Endothelial cell of umbilical vein (primary cell): ENCODE results near the gene KCNC4. TPM values are rescaled to one million over a fixed set of nuclear protein-coding genes. Genes with fewer than 3 reads are reported as not detected.

ENCODE experiments used
- BruUV-seq: library from RNA; stranded (reverse); fragments of 400-500 nt; replicated peaks from 2 replicates; lab custom pipeline; 2021; lab: Mats Ljungman, UMichigan
- CTCF ChIA-PET: fragments of 300-600, 350-600 bp; sonication (Branson Sonifier 250); formaldehyde crosslinking; loops from one replicate; lab custom pipeline; 2021; ENCODE audit warnings: antibody characterized with exemption, inconsistent platforms; lab: Charles Lee
- POLR2A ChIA-PET: fragments of 300-600, 350-600 bp; sonication (Branson Sonifier 250); formaldehyde crosslinking; loops from one replicate; lab custom pipeline; 2021; ENCODE audit warnings: antibody characterized with exemption, inconsistent platforms; lab: Charles Lee
- DNase-seq: peaks from one replicate; pipeline ENCODE4 v3.0.0-alpha.2; 2011; ENCODE audit warnings: low read depth, low spot score
- FAIRE-seq: peaks from 2 replicates; lab custom pipeline; 2011; peaks lifted over from hg19 to GRCh38; lab: Jason Lieb, UNC
- H2AFZ ChIP-seq: 2 replicates; pipeline ENCODE4 v1.6.0; 2012; ENCODE audit warnings: low read depth, low read length, control low read depth, inconsistent platforms
- H3K27ac ChIP-seq: 2 replicates; pipeline ENCODE4 v1.5.1; 2011; ENCODE audit warnings: low read depth, mild to moderate bottlenecking, control low read depth, low read length, moderate library complexity; ENCODE audit not compliant: insufficient read depth
- H3K27me3 ChIP-seq, 2 experiments: 2 replicates each; pipeline versions ENCODE4 v1.6.0 to v1.6.1; 2011; ENCODE audit warnings: low read length in 2 of 2, mixed read lengths in 1 of 2; ENCODE audit not compliant: control insufficient read depth in 2 of 2, insufficient read depth in 2 of 2
- H3K36me3 ChIP-seq, 2 experiments: 2 replicates in 1 of 2; 3 replicates in 1 of 2; pipeline ENCODE4 v1.5.1; 2011; ENCODE audit warnings: low read length in 2 of 2, mild to moderate bottlenecking in 1 of 2, moderate library complexity in 1 of 2; ENCODE audit not compliant: control insufficient read depth in 2 of 2, insufficient read depth in 2 of 2; ENCODE audit errors: extremely low read depth in 1 of 2
- H3K4me1 ChIP-seq: 3 replicates; pipeline ENCODE4 v1.5.1; 2011; ENCODE audit warnings: mild to moderate bottlenecking, low read length; ENCODE audit not compliant: control insufficient read depth, insufficient read depth; ENCODE audit errors: extremely low read depth
- H3K4me2 ChIP-seq: 2 replicates; pipeline ENCODE4 v1.6.1; 2011; ENCODE audit warnings: low read length, control low read depth, mixed read lengths; ENCODE audit not compliant: insufficient read depth
- H3K4me3 ChIP-seq, 3 experiments: fragments of 200-600 bp in 1 of 3; sonication (generic), shearing (Covaris generic) in 1 of 3; replicated peaks in 1 of 3; 2 replicates each; pipeline ENCODE4 v1.5.1; 2011 to 2016; ENCODE audit warnings: control low read depth in 3 of 3, low read length in 3 of 3, mild to moderate bottlenecking in 2 of 3, inconsistent platforms in 1 of 3, low read depth in 1 of 3, moderate library complexity in 1 of 3; ENCODE audit not compliant: insufficient read depth in 1 of 3
- H3K79me2 ChIP-seq: 2 replicates; pipeline ENCODE4 v1.6.0; 2012; ENCODE audit warnings: low read length, inconsistent platforms; ENCODE audit not compliant: control insufficient read depth, insufficient read depth
- H3K9ac ChIP-seq: replicated peaks from 2 replicates; pipeline ENCODE3; 2011; ENCODE audit warnings: low read length, control low read depth; ENCODE audit not compliant: insufficient read depth; ENCODE audit errors: extremely low read depth
- H3K9me1 ChIP-seq: replicated peaks from 3 replicates; pipeline ENCODE4 v1.6.0; 2011; ENCODE audit warnings: mild to moderate bottlenecking, low read length; ENCODE audit not compliant: control insufficient read depth, insufficient read depth; ENCODE audit errors: extremely low read depth
- H3K9me3 ChIP-seq: replicated peaks from 2 replicates; pipeline ENCODE4 v1.5.1; 2012; ENCODE audit warnings: low read length, inconsistent platforms; ENCODE audit not compliant: control insufficient read depth, insufficient read depth
- H4K20me1 ChIP-seq: replicated peaks from 2 replicates; pipeline ENCODE3; 2011; ENCODE audit warnings: mild to moderate bottlenecking, low read length; ENCODE audit not compliant: control insufficient read depth, insufficient read depth; ENCODE audit errors: extremely low read depth
- FOS ChIP-seq: IDR thresholded peaks from 2 replicates; pipeline ENCODE4 v1.6.1; 2011; ENCODE audit warnings: mild to moderate bottlenecking, low read length, moderate library complexity, borderline replicate concordance; ENCODE audit not compliant: insufficient read depth
- GATA2 ChIP-seq: IDR thresholded peaks from 2 replicates; pipeline ENCODE4 v1.7.0; 2011; ENCODE audit warnings: low read depth, mild to moderate bottlenecking, moderate library complexity, mixed read lengths, low read length; ENCODE audit not compliant: insufficient read length, insufficient read depth
- MAX ChIP-seq: IDR thresholded peaks from 2 replicates; pipeline ENCODE4 v1.6.1; 2011; ENCODE audit not compliant: insufficient read depth, insufficient read length
- MYC ChIP-seq: IDR thresholded peaks from one replicate; pipeline ENCODE4 v1.6.1; 2011; ENCODE audit warnings: mild to moderate bottlenecking, low read depth, low read length
- POLR2A ChIP-seq: IDR thresholded peaks from 2 replicates; pipeline ENCODE4 v1.6.1; 2012; ENCODE audit warnings: low read depth, mild to moderate bottlenecking, control low read depth, low read length
- POLR2AphosphoS5 ChIP-seq: IDR thresholded peaks from 2 replicates; pipeline ENCODE4 v1.6.1; 2012; ENCODE audit warnings: low read depth, mild to moderate bottlenecking, control low read depth, low read length, moderate library complexity; ENCODE audit not compliant: insufficient read depth
- dilution Hi-C: fragments of 300-500 bp; cut with MboI; formaldehyde crosslinking; loops from one replicate; pipeline ENCODE4 v1.15.0; 2019; ENCODE audit warnings: low sequenced_read_pairs; ENCODE audit not compliant: extremely low pct_ligation_motif_present
- intact Hi-C: fragments of 100-400 bp; cut with micrococcal nuclease; formaldehyde crosslinking; loops from one replicate; pipeline ENCODE4 v1.10.0; 2022
- polyA plus RNA-seq, 4 experiments: library from polyadenylated mRNA; depleted of rRNA in 3 of 4; stranded (reverse) in 3 of 4; unstranded in 1 of 4; fragments of >200 nt; gene quantifications; 2 replicates each; pipeline versions ENCODE4 v1.2.1 to v1.2.3, GENCODE V29; 2011 to 2012; ENCODE audit warnings: missing spikeins in 1 of 4
- total RNA-seq: library from RNA; stranded (reverse); gene quantifications from 2 replicates; pipeline ENCODE4 v1.2.3, GENCODE V29; 2021
- TF ChIP-seq, protein P1 (sequence below), 2 donors: IDR thresholded peaks; 1 replicate in 1 of 2; 2 replicates in 1 of 2; pipeline ENCODE4 v1.5.1; 2011; ENCODE audit warnings: low read length in 2 of 2, mild to moderate bottlenecking in 2 of 2, moderate library complexity in 2 of 2, control low read depth in 1 of 2, inconsistent platforms in 1 of 2, low read depth in 1 of 2; ENCODE audit not compliant: insufficient read depth in 1 of 2; ENCODE audit errors: extremely low read depth in 1 of 2

KCNC4 gene
- total and polyA plus RNA-seq, 2 donors (not counting 3 experiments of a cell fraction or from before 2014, with no cell fraction given) = 6.7 to 22.5 TPM

DNA sequence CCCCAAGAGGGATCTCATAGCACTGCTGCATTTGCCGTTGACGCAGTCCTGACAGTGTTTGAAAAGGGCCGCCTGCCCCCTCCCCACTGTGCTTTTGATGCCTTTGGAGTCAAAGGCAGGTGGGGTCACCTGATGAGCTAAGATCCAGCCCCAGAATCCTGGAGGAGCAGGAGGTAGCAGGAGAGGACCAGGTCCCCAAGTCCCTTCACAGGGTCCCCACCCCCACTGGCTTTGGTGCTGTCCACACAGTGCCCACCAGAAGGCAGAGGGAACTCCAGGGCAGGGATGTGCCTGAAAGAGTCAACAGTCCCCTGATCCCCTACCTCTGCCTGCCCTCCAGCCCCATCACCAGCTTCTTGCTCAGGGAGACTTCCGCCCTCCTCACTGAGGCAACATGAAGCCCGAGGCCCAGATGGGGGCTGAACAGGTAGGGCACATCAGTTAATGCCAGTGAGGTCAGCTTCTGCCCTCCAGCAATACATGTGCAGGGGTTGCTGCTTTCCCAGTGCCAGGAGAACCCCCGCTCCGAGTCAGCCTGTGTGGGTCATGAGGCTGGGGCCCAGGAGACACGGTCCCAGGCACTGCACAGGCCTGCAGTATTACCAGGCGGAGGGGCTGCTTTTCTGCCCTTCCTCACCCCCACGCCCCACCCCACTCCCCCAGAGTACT, 8.8 kb upstream of the KCNC4 start:
- no peaks in the 10 kb centered on the region for H3K36me3 ChIP-seq
- H2AFZ ChIP-seq = no peak overlapping the region
- DNase-seq = no peak
- ChIA-PET CTCF (interaction anchor here (1.2 to 18.2 kb wide), 6 partner anchors 107 to 295 kb away, joined by 3 to 1577 read pairs (median 55); partner anchors contain the start of gene RBM15), POLR2A (no interaction called here)
- no peak overlapping the region for H3K27ac ChIP-seq
- no peak overlapping the region for H3K4me3 ChIP-seq
- intact Hi-C loops (no loop called here), dilution Hi-C loops (no loop called here)
- H3K27me3 ChIP-seq = no peaks in the 10 kb centered on the region
- BruUV-seq = no TSS peak
- no peak overlapping the region for H3K4me2 ChIP-seq
- no peak for TF ChIP-seq MYC
- TF ChIP-seq, protein P1, sequence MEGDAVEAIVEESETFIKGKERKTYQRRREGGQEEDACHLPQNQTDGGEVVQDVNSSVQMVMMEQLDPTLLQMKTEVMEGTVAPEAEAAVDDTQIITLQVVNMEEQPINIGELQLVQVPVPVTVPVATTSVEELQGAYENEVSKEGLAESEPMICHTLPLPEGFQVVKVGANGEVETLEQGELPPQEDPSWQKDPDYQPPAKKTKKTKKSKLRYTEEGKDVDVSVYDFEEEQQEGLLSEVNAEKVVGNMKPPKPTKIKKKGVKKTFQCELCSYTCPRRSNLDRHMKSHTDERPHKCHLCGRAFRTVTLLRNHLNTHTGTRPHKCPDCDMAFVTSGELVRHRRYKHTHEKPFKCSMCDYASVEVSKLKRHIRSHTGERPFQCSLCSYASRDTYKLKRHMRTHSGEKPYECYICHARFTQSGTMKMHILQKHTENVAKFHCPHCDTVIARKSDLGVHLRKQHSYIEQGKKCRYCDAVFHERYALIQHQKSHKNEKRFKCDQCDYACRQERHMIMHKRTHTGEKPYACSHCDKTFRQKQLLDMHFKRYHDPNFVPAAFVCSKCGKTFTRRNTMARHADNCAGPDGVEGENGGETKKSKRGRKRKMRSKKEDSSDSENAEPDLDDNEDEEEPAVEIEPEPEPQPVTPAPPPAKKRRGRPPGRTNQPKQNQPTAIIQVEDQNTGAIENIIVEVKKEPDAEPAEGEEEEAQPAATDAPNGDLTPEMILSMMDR (IDR thresholded peaks at IDR 0.05; ENCODE audit: extremely low read depth in 1 of 2, insufficient read depth in 1 of 2, low read depth in 1 of 2, low read length in 2 of 2) = no peak
- no peak for TF ChIP-seq GATA2
- no peak for TF ChIP-seq FOS
- TF ChIP-seq MAX = no peak
- TF ChIP-seq POLR2AphosphoS5 = no peak
- no peak for TF ChIP-seq POLR2A
- H3K4me1 ChIP-seq = peaks cover 4% of the 10 kb centered on the region
- FAIRE-seq = no peak
- H3K9ac ChIP-seq = no peak overlapping the region
- H4K20me1 ChIP-seq = no peaks in the 10 kb centered on the region
- H3K9me3 ChIP-seq = no peaks in the 10 kb centered on the region
- H3K9me1 ChIP-seq = no peaks in the 10 kb centered on the region
- no peaks in the 10 kb centered on the region for H3K79me2 ChIP-seq
